Measurements from ENCODE around the gene ZNF280D.

DNA sequence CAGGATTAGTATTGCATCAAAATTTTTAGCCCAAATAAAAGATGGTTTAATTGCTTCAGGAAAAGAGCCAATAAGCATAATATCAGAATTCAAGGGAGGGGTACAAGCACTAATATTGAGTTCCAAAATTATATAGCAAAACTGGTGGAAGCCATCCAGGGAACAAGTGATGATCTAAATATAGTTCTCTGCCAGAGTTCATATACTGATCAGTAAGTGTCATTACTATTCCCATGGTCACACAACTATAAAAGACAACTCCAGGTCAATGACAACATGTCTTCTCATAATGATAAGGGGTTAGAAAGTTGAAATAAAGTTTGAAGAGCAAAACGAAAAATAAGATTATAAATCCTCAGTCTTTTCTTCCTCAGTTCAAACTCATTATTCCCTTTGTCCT is 57.4 kb downstream of the ZNF280D start:
- TF ChIP-seq POLR2A (IDR thresholded peaks at IDR 0.05; ENCODE audit: low read depth, low read length) (no peak), POLR2AphosphoS5 (IDR thresholded peaks at IDR 0.05; ENCODE audit: low read depth, low read length) (no peak), TAF1 (IDR thresholded peaks at IDR 0.05; ENCODE audit: borderline replicate concordance, low read depth, low read length) (no peak)

Measured in GM12892 (cell line).